ENCODE data around the gene LRRC26. TPM values are rescaled to one million over a fixed set of nuclear protein-coding genes. Genes with fewer than 3 reads are reported as not detected.
"Not testable (repeated sequence)": the region's sequence is repeated elsewhere in the genome, so short reads cannot be mapped to it uniquely, and the experiment has no call there.

Gene LRRC26
- total RNA-seq, 1 experiment from 2014 or later: 0.40 TPM

- intact Hi-C loops (cut with micrococcal nuclease): no loop called here
- no peaks in the 10 kb centered on the region for H3F3A ChIP-seq (ENCODE audit: low read length, unreplicated experiment)
- H3K9ac ChIP-seq (ENCODE audit: low read length): peak overlapping the region; percentile 96
- DNase-seq: peak; percentile 21
- no TSS peak for BruUV-seq (replicated peaks)
- H3K36me3 ChIP-seq (ENCODE audit: low read depth, low read length): no peaks in the 10 kb centered on the region
- H3K9me2 ChIP-seq (replicated peaks; ENCODE audit: low read length): no peaks in the 10 kb centered on the region
- TF ChIP-seq EZH2 (IDR thresholded peaks at IDR 0.05; ENCODE audit: low read length, unreplicated experiment): no peak
- TF ChIP-seq, protein P1, sequence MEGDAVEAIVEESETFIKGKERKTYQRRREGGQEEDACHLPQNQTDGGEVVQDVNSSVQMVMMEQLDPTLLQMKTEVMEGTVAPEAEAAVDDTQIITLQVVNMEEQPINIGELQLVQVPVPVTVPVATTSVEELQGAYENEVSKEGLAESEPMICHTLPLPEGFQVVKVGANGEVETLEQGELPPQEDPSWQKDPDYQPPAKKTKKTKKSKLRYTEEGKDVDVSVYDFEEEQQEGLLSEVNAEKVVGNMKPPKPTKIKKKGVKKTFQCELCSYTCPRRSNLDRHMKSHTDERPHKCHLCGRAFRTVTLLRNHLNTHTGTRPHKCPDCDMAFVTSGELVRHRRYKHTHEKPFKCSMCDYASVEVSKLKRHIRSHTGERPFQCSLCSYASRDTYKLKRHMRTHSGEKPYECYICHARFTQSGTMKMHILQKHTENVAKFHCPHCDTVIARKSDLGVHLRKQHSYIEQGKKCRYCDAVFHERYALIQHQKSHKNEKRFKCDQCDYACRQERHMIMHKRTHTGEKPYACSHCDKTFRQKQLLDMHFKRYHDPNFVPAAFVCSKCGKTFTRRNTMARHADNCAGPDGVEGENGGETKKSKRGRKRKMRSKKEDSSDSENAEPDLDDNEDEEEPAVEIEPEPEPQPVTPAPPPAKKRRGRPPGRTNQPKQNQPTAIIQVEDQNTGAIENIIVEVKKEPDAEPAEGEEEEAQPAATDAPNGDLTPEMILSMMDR (conservative IDR thresholded peaks at IDR 0.05; ENCODE audit: low read depth, low read length): no peak
- no peak for TF ChIP-seq EZH2phosphoT487 (IDR thresholded peaks at IDR 0.05; ENCODE audit: borderline replicate concordance, low read length)
- peak overlapping the region; percentile 100 for H3K4me2 ChIP-seq (ENCODE audit: low read length)
- ChIA-PET POLR2A (ENCODE audit: unreplicated experiment) (no interaction called here), CTCF (interaction anchor here (0.6 kb wide), 2 partner anchors 101 to 397 kb away, joined by 3 to 5 read pairs; no protein-coding TSS in a partner anchor)
- no peak overlapping the region for H3K27ac ChIP-seq (ENCODE audit: low read length)
- H3K4me1 ChIP-seq (ENCODE audit: insufficient read depth, low read length): peaks cover 10% of the 10 kb centered on the region; the same call in 1 of the 2 replicates
- no peak for ATAC-seq
- no peaks in the 10 kb centered on the region for H4K20me1 ChIP-seq (ENCODE audit: low read length)
- H3K4me3 ChIP-seq (ENCODE audit: low read length): peak overlapping the region; percentile 83
- peak overlapping the region; percentile 54 for H2AFZ ChIP-seq (ENCODE audit: low read length)
- no peaks in the 10 kb centered on the region for H3K27me3 ChIP-seq (ENCODE audit: low read length)
- peaks cover 38% of the 10 kb centered on the region for H3K79me2 ChIP-seq (ENCODE audit: low read length)
- H3K9me3 ChIP-seq (ENCODE audit: low read length): no peaks in the 10 kb centered on the region
These were observed 42.3 kb downstream of the LRRC26 start for GRCh38 chr9:137127301-137128157.

DNA sequence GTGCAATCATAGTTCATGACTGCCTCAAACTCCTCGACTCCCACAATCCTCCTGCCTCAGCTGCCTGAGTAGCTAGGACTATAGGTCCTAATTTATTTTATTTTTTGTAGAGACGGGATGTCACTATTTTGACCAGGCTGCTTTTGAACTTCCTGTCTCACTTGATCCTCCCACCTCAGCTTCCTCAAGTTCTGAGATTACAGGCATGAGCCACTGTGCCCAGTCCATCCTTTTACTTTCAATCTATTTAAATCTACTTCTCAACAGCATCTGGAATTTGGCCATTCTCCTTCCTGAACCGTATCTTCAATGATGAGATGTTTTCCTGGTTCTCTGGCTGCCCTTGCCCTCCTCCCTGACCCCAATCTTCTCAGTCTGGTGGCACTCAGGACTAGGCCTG, 43.1 kb downstream of the LRRC26 start:
- Histone ChIP-seq H3K36me3 (ENCODE audit: low read depth, low read length) (no peaks in the 10 kb centered on the region), H3K27ac (ENCODE audit: low read length) (no peak overlapping the region), H3K4me3 (ENCODE audit: low read length) (peak overlapping the region; percentile 83), H3K79me2 (ENCODE audit: low read length) (peaks cover 38% of the 10 kb centered on the region), H3K4me1 (ENCODE audit: insufficient read depth, low read length) (peaks cover 10% of the 10 kb centered on the region; the same call in 1 of the 2 replicates), H3K9me2 (replicated peaks; ENCODE audit: low read length) (no peaks in the 10 kb centered on the region), H3F3A (ENCODE audit: low read length, unreplicated experiment) (no peaks in the 10 kb centered on the region), H3K27me3 (ENCODE audit: low read length) (no peaks in the 10 kb centered on the region), H4K20me1 (ENCODE audit: low read length) (no peaks in the 10 kb centered on the region), H3K9ac (ENCODE audit: low read length) (peak overlapping the region; percentile 96; the same call in 1 of the 2 replicates), H2AFZ (ENCODE audit: low read length) (0 out of 2 replicates have a peak overlapping the region, but pooled peaks have one; percentile 54), H3K9me3 (ENCODE audit: low read length) (no peaks in the 10 kb centered on the region), H3K4me2 (ENCODE audit: low read length) (peak overlapping the region; percentile 100)
- no TSS peak for BruUV-seq (replicated peaks)
- no peak for DNase-seq
- TF ChIP-seq, protein P1 (conservative IDR thresholded peaks at IDR 0.05; ENCODE audit: low read depth, low read length): no peak
- ChIA-PET POLR2A (ENCODE audit: unreplicated experiment) (no interaction called here), CTCF (no interaction called here)
- no peak for ATAC-seq
- intact Hi-C loops (cut with micrococcal nuclease): no loop called here

DNA sequence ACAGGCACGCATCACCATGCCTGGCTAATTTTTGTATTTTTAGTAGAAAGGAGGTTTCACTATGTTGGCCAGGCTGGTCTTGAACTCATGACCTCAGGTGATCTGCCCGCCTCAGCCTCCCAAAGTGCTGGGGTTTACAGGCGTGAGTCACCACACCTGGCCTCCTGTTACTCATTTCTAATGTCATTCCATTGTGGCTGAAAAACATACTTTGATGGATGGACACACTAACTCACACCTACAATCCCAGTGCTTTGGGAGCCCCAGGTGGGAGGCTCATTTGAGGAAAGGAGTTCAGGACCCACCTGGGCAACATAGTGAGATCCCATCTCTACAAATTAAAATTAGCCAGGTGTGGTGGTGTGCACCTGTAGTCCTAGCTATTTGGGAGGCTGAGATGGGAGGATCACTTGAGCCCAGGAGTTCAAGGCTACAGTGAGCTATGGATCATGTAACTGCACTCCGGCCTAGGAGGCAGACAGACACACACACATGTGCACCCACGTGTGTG, 45.8 kb downstream of the LRRC26 start:
- H3K4me3 ChIP-seq (ENCODE audit: low read length); H4K20me1 ChIP-seq (ENCODE audit: low read length); H3F3A ChIP-seq (ENCODE audit: low read length, unreplicated experiment); H2AFZ ChIP-seq (ENCODE audit: low read length); intact Hi-C loops (cut with micrococcal nuclease); H3K27ac ChIP-seq (ENCODE audit: low read length); ATAC-seq; POLR2A ChIA-PET (ENCODE audit: unreplicated experiment); H3K9ac ChIP-seq (ENCODE audit: low read length); H3K9me3 ChIP-seq (ENCODE audit: low read length); BruUV-seq (replicated peaks); H3K27me3 ChIP-seq (ENCODE audit: low read length); CTCF ChIA-PET; H3K36me3 ChIP-seq (ENCODE audit: low read depth, low read length); H3K9me2 ChIP-seq (replicated peaks; ENCODE audit: low read length); H3K4me2 ChIP-seq (ENCODE audit: low read length): not testable (repeated sequence)
- H3K4me1 ChIP-seq (ENCODE audit: insufficient read depth, low read length): peaks cover 10% of the 10 kb centered on the region; the same call in 1 of the 2 replicates
- peaks cover 29% of the 10 kb centered on the region for H3K79me2 ChIP-seq (ENCODE audit: low read length)
- peak; percentile 51 for DNase-seq

All from PC-3 (cell line).